GM20000 (cell line): ENCODE data around the gene AQP12B.
A peak's percentile ranks its signal among the peaks of the same experiment; 100 is the strongest.
"Not testable (repeated sequence)": the region's sequence is repeated elsewhere in the genome, so short reads cannot be mapped to it uniquely, and the experiment has no call there.

Source experiments
- DNase-seq: peaks from one replicate; pipeline ENCODE4 v3.0.0; 2012; ENCODE audit warnings: low spot score
- TF ChIP-seq, protein P1 (sequence below): IDR thresholded peaks from 2 replicates; pipeline ENCODE4 v1.5.1; 2012; ENCODE audit warnings: mild to moderate bottlenecking, control low read depth; ENCODE audit errors: extremely low read depth, missing control alignments

AQP12B gene

GRCh38 chr2:240690421-240691074, 7.9 kb upstream of the AQP12B start:
- DNase-seq: not testable (repeated sequence)

- TF ChIP-seq, protein P1, sequence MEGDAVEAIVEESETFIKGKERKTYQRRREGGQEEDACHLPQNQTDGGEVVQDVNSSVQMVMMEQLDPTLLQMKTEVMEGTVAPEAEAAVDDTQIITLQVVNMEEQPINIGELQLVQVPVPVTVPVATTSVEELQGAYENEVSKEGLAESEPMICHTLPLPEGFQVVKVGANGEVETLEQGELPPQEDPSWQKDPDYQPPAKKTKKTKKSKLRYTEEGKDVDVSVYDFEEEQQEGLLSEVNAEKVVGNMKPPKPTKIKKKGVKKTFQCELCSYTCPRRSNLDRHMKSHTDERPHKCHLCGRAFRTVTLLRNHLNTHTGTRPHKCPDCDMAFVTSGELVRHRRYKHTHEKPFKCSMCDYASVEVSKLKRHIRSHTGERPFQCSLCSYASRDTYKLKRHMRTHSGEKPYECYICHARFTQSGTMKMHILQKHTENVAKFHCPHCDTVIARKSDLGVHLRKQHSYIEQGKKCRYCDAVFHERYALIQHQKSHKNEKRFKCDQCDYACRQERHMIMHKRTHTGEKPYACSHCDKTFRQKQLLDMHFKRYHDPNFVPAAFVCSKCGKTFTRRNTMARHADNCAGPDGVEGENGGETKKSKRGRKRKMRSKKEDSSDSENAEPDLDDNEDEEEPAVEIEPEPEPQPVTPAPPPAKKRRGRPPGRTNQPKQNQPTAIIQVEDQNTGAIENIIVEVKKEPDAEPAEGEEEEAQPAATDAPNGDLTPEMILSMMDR: no peak
- DNase-seq: no peak
Measured at GRCh38 chr2:240689975-240690374, 7.3 kb upstream of the AQP12B start.

- TF ChIP-seq, protein P1: no peak
- no peak for DNase-seq
Measured at GRCh38 chr2:240688553-240688919, 5.9 kb upstream of the AQP12B start.

- TF ChIP-seq, protein P1: no peak
Measured at GRCh38 chr2:240687741-240688552, 5.3 kb upstream of the AQP12B start.

DNA sequence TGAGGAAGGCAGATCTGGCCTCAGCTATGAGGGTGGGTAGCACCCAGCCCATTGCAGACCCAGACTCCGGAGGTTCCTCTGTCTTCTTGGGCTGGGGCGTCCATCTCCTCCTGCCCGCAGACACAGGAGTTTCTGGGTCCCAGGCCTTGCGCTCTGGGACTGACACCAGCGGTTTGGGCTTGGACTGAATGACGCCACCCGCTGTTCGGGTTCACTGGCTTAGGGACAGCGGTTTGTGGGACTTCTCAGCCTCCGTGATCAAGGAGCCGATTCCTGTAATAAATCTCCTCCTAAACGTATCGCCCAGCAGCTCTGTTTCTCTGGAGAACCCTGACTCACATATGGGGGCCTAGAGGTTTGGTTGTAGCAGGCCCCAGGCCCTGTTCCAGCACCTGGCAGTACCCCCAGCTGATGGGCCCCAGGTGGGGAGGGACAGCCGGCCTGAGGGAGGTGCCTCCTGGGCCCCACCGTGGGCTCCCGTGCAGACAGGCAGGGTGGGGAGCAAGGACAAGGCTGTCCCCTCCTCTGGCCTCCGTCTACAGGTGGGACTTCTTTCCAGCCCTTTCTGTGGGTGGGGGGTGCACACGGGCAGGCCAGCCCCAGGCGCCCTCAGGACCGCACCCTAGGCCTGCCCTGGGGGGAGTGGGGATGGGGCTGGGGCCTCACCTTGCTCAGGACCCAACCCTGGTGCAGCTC, 4.5 kb upstream of the AQP12B start:
- DNase-seq: no peak
- TF ChIP-seq, protein P1: no peak

More at GRCh38 chr2:240687741-240688552, 5.3 kb upstream of the AQP12B start:
- DNase-seq: no peak

DNA sequence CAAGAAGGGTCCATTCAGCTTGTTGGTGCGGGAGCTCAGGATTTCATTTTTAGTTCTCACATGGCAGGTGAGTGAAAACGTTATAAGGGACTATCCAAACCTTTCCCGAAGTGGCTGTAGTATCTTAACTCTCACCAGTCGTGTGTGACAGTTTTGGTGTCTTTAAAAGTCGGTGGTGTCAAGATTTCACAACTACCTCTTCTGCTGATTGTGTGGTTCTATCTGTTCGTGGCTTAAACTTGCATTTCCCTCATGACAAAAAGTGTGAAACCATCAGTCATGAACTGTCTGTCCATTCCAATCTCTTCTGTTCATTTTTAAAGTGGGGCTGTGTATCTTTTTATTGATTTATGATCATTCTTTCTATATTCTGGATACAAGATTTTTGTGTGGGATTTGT, 3.8 kb upstream of the AQP12B start:
- TF ChIP-seq, protein P1: no peak
- peak; percentile 35 for DNase-seq

GRCh38 chr2:240685771-240686371, 3.2 kb upstream of the AQP12B start:
- peak; percentile 44 for DNase-seq
- TF ChIP-seq, protein P1: no peak

- not testable (repeated sequence) for DNase-seq
Measured at GRCh38 chr2:240683980-240684728, 1.5 kb upstream of the AQP12B start.

DNA sequence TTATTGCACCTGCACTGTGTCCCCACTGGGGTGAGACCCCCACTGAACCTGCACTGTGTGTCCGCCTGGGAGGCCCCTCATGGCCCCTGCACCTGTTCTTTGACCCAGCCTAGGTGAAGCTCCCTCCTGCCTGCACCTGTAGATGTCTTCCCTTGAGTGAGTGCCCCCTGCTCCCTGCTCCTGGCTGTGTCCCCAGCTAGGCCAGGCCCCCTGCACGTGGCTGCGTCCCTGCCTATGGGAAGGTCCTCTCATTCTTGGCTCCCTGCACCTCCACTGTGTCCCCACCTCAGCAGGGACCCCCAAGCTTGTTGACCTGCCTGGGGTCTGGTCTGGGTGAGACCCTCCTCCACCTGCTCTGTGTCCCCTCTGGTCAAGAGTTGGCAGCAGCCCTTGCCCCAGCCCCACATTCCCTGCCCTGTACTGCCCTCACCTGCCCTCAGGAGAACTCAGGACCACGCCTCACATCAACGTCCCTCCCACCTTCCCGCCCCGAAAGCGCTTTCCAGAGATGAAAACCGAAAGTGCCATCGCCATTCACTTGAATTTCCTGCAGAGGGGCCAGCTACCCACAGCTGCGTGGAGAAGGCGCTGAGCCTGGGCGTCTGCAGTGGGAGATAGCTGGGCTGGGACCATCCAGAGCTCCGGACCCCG, 769 bp upstream of the AQP12B start:
- DNase-seq: not testable (repeated sequence)

GRCh38 chr2:240680185-240680584, 2.5 kb downstream of the AQP12B start:
- DNase-seq: not testable (repeated sequence)

- not testable (repeated sequence) for DNase-seq
Measured at GRCh38 chr2:240678909-240679308, 3.8 kb downstream of the AQP12B start.
